HG02623 (cell line): ENCODE results near the gene ZBTB33.

Source experiments
- ATAC-seq: cut with Tn5 transposase; IDR thresholded peaks from one replicate; pipeline ENCODE4 v1.9.1; 2021; ENCODE audit warnings: moderate library complexity; ENCODE audit not compliant: unreplicated experiment

Gene ZBTB33

GRCh38 chrX:120304256-120304655, 53.6 kb downstream of the ZBTB33 start:
- ATAC-seq, result no peak

- ATAC-seq, result no peak
Measured at GRCh38 chrX:120305531-120306141, 55.0 kb downstream of the ZBTB33 start.

- ATAC-seq, result no peak
Measured at GRCh38 chrX:120306630-120307029, 56.0 kb downstream of the ZBTB33 start.
